NCI-H2196 (cell line): ENCODE results near the gene PDIK1L.
A peak's percentile ranks its signal among the peaks of the same experiment; 100 is the strongest.

Experiments
- DNase-seq: peaks from one replicate; lab custom pipeline; 2025; ENCODE audit not compliant: unreplicated experiment; lab: John Stamatoyannopoulos, UW

PDIK1L gene

GRCh38 chr1:26111530-26112406, at the start of gene PDIK1L:
TSS of gene PDIK1L (plus strand) at chr1:26111824. CDS start at chr1:26114309, 2,485 bp downstream.
- DNase-seq: peak; percentile 95

- DNase-seq: no peak
These were observed 47.1 kb upstream of the PDIK1L start for GRCh38 chr1:26064553-26064952.

- DNase-seq: no peak
These were observed 45.5 kb upstream of the PDIK1L start for GRCh38 chr1:26066160-26066559.

- DNase-seq: no peak
These were observed 44.8 kb upstream of the PDIK1L start for GRCh38 chr1:26066857-26067256.

DNA sequence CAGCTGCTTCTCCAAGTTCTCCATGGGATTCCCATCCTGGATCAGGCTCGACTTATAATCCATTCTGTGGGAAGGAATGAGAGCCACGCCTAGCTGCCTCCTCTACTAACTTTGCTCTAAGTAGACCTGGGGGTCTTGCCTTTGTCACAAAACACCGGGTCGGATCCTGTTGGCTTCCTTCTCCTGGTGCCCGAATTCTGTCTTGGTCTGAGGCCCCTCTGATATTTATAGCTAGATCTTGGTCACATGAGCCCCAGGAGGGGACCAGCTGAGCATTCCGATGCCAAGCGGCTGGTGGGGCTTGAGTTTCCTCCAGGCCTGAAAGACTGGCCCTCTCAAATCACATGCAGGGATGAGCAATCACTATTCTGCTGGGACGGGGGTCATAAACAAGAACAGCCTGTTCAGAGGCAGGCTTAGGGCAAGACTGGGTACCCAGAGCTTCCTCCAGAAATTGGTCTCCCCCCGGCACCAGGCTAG, 44.2 kb upstream of the PDIK1L start, which contains the start of gene TRIM63:
Gene TRIM63, minus strand, starts transcription at position 199 of the 480 bp plus-strand sequence. Its CDS starts 136 bp downstream, at position 63.
- no peak for DNase-seq

DNA sequence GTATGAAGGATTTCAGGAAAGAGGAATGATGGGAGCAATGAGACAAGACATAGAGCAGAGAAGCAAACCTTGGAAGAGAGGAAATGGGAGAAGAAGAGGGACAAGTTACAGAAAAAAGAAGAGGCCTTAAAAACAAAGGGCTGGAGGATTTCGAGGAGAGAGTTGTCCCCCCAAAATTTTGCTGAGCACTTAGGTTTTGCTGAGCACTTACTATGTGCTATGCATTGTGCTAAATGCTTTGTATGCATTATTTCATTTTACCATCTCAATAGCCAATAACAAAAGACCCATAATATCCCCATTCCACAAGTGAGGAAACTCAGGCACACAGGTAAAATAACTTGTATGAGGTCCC, 41.7 kb upstream of the PDIK1L start:
- DNase-seq: no peak

GRCh38 chr1:26070296-26070962, 41.2 kb upstream of the PDIK1L start:
- no peak for DNase-seq

GRCh38 chr1:26070963-26071342, 40.7 kb upstream of the PDIK1L start:
- DNase-seq: no peak

DNA sequence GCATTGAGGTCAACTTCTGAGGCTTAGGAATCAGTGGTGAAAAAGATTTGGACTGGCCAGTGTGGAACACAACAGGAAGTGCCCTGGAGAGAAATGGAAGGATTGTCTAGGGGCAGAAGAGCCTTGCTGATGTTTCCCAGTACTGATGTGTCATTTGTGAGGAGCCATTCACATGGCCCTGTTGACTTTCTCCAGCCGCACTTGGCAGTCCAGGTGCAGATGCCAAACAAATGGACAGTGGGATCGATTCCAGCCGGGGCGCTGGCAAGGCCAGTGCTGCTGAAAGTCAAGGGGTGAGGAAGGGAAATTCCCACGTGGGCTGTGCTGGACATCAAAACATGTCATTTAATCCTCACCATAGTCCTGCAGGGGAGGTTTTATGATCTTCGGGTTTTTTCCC, 39.3 kb upstream of the PDIK1L start:
- peak; percentile 72 for DNase-seq

DNA sequence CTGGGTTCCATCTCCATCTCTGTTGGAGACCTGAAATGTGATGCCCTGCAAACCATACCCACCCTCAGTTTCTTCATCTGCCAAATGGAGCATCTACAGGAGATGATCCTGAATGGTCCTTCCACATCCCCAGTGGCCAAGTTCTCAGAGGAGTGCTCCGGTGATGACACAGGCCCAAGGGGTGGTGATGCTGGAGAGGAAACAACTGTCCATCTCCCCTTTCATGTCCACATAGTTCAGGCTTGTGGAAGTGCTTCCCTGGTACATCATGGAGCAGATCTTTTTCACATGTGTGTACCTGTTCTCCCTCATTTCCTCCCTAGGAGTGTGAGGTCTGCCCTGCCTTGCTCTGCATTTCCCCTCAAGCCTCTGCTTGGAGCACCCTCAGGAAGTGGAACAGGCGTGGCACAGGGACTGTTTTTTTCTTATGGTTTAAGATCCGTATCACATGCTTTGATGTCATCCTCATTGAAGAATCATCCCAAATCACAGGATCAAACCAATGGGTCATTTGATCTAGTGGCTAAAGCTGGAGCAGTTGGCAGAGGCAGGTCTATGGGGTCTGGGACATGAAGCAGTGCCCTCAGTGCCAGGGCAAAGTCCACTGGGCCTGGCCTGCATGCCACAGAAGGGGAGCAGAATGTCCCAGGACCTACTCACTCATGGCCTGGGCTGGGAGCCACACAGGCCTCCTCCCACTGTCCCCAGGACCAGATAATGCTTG, 36.0 kb upstream of the PDIK1L start:
- DNase-seq: no peak

DNA sequence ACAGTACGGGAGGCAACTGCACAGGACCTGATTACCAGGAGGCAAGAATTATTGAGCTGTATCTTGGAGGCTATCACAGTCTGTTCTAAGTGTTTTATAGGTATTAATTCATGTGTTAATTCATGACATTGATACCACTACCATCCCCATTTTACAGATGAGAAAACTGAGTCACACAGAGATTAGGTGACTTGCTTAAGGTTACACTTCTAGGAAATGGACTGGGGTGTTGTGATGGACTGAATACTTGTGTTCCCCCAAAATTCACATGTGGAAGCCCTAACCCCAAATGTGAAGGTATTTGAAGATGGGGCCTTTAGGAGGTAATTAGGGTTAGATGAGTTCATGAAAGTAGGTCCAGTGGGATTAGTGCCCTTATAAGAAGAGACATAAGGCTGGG, 34.1 kb upstream of the PDIK1L start:
- no peak for DNase-seq

- DNase-seq: no peak
These were observed 33.1 kb upstream of the PDIK1L start for GRCh38 chr1:26078286-26079177.

DNA sequence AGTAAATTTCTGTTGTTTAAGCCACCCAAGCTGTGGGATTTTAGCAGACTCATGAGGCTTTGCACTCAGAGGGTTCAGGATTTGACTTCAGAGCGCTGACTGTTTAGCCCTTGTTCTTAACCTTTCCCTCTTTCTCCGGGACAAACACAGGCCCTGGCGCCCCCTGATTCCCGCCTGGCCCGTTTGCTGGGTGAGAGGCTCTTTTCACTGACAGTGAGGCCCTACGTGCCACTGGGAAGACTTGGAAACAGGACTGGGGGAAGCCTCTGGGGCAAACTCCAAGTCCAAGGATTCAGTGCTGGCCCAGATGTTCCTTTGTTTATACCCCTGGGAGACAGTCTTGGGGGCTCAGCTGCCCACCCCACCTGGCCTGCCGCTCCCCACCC, 32.5 kb upstream of the PDIK1L start:
- DNase-seq: no peak

GRCh38 chr1:26079960-26080814, 31.4 kb upstream of the PDIK1L start:
- no peak for DNase-seq

DNA sequence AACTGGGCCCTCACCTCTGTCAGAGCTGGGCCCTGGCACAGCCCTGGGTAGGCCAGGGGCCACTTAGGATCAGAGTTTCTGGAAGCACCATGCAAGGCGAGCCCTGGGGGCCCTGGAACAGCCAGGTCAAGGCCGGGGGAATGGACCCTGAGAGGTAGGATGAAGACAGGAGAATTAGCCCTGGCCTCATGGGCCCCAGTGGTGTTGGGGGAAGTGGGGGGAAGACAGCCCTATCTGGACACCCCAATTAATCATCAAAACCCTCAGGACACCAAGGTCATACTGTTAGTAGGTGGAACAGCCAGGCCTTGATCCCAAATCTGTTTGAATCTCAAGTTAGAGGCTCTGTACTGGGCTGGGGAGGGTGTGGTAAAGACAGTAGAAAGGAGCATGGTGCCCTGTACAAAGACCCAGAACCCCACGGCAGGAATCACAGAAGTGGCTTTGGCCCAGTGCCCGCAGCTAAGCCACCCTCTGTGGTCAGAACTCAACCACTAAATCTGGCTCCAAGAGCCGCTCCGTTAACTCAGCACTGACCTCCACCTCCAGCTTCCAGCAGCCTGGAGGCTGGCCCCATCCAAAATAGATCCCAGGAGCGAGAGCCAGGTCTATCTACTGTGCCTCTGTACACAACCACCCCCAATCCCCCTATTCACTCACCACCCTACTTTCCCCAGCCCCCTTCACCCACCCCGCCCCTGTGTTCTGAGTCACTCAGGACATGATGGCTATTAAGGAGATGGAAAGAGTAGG, 30.2 kb upstream of the PDIK1L start:
- no peak for DNase-seq

GRCh38 chr1:26082020-26082350, 29.6 kb upstream of the PDIK1L start:
- no peak for DNase-seq

DNA sequence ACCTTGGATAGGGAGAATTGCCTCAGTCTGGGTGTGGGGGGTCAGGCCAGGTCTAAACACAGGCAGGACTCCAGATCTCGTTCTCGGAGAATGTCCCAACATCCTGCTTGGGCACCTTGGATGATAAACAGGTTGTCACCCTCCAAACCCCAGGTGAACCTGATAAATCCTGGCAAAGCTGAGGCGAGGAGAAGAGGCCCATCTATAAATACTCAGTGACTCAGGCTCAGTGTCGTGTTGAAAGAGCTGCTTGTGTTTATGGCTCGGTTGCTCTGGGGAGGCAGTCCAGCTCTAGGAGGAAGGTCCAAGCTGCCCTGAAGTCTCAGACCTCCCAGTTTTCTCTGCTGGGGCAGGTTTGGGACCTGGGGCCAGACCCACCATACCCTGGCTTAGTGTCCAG, 28.4 kb upstream of the PDIK1L start:
- DNase-seq: no peak

- DNase-seq: peak; percentile 16
These were observed 27.5 kb upstream of the PDIK1L start for GRCh38 chr1:26084091-26084561.

DNA sequence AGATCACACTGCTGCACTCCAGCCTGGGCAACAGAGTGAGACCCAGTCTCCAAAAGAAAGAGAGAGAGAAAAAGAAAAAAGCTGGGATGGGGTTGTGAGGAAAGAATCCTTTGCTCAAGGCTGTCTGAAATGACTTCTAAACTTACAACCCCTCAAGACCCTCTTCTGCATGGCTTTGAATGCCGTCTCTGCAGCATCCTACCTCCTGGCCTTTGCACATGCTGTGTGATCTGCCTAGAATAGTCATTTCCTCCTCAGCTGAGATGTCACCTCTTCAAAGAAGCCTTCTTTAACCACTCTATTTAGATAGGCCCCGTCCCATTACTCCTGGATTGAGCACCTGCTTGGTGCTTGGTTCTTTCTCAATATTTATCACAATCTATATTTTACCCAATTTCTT, 26.8 kb upstream of the PDIK1L start:
- DNase-seq: no peak
